Tibial nerve (tissue), 4 donors: ENCODE measurements around the gene LRRTM4.

Experiments
- CTCF ChIP-seq, 5 experiments: fragments of 200-600 bp in 3 of 5; fragments of 450-650 bp in 2 of 5; sonication (generic) in 3 of 5; IDR thresholded peaks; one replicate each; pipeline ENCODE4 v1.5.1; 2016 to 2019; ENCODE audit warnings: antibody characterized with exemption in 5 of 5, mild to moderate bottlenecking in 3 of 5, moderate library complexity in 2 of 5
- EP300 ChIP-seq, 2 donors: sonication (generic); formaldehyde crosslinking; IDR thresholded peaks; one replicate each; pipeline ENCODE4 v1.6.1; 2017; ENCODE audit warnings: antibody characterized with exemption in 2 of 2, mild to moderate bottlenecking in 1 of 2
- POLR2A ChIP-seq, 2 donors: fragments of 450-650 bp; IDR thresholded peaks; one replicate each; pipeline ENCODE4 v1.6.1; 2017; ENCODE audit warnings: antibody characterized with exemption in 2 of 2, mild to moderate bottlenecking in 2 of 2, moderate library complexity in 2 of 2

DNA sequence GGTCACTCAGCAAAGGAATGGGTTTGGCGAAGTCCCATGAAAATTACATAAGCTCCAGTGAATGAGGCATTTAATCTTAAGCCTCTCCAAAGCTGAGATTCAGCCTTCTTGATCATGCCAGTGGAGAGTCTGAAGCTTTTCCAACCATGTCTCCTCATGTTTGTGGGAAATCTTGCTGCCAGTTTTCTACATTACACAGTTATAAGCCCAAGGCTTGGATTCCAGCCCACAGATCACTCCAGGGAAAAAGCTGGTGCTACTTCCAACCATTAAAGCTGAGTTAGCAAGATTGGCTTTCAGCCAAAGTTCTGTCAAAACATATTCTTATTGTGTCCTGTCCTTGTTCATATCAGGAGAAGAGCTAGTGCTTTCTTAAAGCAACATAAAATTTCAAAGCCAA, 293.8 kb downstream of the LRRTM4 start:
- no peak for TF ChIP-seq CTCF (IDR thresholded peaks at IDR 0.05)
- no peak for TF ChIP-seq POLR2A (IDR thresholded peaks at IDR 0.05)
- no peak for TF ChIP-seq EP300 (IDR thresholded peaks at IDR 0.05)
